GM19023 (cell line): ENCODE data around the gene COX8A.
"Not testable (repeated sequence)": the region's sequence is repeated elsewhere in the genome, so short reads cannot be mapped to it uniquely, and the experiment has no call there.

ENCODE experiments used
- ATAC-seq: cut with Tn5 transposase; IDR thresholded peaks from one replicate; pipeline ENCODE4 v1.9.1; 2021; ENCODE audit warnings: mild to moderate bottlenecking, moderate library complexity; ENCODE audit not compliant: unreplicated experiment

Gene COX8A

DNA sequence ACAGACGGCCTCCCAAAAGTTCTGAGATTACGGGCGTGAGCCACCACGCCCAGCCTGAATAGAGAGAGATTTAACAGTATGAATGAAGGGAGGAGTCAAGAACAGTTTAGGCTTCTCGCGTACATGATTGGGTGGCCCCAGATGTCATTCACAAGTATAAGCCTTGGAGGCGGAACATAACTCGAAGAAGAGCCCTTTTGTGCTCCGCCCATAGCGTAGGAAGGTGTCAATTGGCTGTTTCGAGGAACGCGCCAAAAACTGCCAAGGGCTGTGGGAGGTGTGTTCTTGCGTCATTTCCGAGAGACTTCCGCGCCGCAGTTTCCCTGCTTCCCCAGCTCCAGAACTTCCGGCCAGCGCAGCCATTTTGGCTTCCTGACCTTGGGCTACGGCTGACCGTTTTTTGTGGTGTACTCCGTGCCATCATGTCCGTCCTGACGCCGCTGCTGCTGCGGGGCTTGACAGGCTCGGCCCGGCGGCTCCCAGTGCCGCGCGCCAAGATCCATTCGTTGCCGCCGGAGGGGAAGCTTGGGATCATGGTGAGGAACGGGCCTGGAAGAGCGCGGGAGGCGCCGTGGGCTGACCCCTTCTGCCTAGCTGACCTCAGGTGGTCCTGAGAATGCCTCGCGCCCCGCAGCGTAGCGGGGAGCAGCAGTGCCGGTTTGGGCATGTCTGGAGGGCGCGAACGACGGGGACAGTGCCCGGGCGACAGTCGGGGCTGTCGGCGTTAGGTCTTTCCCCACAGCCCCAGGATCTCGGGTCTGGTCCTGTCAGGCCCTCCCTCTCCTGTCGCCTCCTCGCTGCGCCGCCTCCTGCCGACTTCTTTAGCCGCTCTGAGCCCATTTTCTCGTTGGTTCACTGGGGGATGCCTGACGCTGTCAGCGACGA, at the start of gene COX8A:
COX8A (plus strand) TSS at position 362 of the 885 bp plus-strand sequence; CDS start at position 423, 61 bp downstream.
- peak; percentile 94 for ATAC-seq

DNA sequence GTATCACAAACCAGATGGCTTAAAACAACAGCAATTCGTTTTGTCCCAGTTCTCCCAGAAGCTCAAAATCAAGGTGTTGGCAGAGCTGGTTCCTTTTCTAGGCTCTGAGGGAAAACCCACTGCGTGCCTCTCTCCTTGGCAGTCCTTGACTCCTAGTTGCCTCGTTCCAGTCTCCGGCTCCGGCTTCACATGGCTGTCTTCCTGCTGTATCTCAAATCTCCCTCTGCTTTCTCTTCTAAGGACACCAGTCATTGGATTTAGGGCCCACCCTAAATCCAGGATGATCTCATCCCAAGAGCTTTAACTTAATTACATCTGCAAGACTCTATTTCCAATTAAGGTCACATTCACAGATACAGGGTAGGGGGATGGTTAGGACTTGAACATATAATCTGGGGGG, 44.8 kb upstream of the COX8A start:
- ATAC-seq: no peak

DNA sequence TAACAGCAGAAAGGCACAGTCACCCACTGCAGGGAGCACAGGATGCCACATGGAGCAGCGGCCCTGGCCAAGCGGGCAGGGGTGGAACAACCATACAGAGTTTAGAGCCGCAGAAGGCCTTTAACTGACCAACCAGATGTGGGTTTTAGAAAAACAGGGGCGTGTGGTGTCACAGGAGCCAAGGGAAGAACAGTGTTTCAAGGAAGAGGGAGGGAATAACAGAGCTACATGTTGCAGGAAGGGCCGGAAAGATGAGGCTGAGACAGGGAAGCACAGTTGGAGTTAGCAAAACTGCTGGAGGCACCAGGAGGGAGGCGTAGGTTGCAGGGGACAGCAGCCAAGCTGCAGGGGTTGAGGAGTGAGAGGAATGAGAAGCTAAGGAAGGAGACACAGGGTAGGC, 43.4 kb upstream of the COX8A start:
- ATAC-seq: no peak

DNA sequence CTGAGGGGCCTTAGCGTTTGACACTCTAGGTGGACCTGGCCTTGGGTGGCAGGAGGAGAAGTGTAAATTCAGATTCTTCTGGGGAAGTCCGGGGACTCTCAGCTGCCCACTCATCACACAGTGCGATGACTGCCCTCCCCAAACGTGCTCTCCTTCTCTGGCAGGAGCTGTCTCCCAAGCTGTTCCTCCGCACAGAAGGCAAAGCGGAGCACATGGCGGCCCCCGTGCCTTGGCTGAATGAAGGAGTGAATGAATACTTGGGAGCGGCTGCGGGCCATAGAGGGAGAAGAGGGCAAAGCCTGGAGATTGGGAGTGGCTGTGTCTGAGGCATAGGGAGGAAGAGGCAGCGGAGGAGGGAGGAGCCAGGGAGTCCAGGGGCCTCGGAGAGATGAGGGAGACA, 42.5 kb upstream of the COX8A start:
- ATAC-seq: no peak

GRCh38 chr11:63933459-63933858, 41.0 kb upstream of the COX8A start:
- no peak for ATAC-seq

GRCh38 chr11:63937713-63938478, 36.5 kb upstream of the COX8A start:
- ATAC-seq: peak; percentile 15

DNA sequence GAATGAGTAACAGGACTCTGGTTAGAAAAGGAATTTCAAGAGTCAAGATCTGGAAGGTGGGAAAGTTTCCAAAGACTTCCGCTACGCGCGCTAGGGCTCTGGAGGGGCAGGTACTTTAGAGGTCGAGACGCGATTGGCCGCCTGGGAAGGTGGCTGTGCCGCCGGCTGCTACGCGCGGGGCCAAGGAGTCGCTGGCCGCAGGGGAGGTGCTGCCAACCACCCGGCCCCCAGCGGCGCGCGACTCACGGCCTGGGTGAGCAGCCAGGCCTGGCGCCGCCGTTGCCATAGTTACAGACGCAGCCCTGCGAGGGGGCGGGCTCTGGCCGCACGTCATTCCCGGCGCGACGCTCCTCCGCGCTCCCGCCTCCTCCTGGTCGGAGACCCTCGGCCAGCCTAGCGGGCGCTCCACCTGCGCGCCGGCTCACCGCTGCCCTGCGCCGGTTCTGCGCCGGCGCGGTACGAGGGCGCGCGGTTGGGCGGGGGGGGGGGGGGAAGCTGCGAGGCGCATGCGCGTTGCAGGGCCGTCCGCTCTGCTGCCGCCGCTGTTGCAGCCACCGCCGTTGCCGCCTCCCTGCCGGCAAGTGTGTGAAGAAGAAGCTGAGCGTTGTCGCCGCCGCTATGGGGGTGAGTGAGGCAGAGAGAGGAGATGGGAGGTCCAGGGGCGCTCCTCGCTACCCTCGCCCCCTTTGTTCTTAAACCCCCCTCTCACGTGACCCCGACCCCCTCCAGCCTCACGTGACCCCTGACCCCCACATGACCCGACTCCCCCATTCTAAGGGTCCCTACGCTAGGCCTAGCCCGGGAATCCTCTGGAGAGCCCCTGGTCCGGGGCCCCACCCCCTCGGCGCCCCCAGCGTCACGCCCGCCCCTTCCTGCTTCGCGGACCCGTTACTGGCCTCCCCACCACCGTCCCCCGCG, 35.7 kb upstream of the COX8A start, which contains the start of gene NAA40:
NAA40 (plus strand) TSS at position 524 of the 918 bp plus-strand sequence; CDS start at position 619, 95 bp downstream.
- peak; percentile 88 for ATAC-seq

GRCh38 chr11:63939397-63939891, 35.0 kb upstream of the COX8A start:
- no peak for ATAC-seq

- ATAC-seq: no peak
Measured at GRCh38 chr11:63940786-63941185, 33.6 kb upstream of the COX8A start.

GRCh38 chr11:63941901-63942300, 32.5 kb upstream of the COX8A start:
- ATAC-seq: no peak

DNA sequence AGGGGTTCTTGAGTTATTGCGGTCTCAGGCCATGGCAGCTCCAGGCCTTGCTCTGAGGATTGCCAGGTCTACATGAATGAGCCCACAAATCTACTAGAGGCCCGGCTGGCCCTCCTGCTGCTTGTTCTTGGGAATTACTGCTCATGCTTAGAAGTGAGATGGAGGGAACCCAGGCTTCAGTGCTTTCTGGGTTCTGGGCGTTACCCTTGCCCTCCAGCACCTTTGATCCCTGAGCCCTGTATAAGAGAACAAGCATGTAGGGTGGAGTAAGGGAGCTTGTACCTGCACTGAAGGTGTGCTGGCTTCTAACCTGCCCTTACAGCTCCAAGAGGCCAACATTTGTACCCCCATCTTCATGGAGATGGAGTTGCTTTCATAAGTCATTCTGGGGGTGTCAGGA, 31.6 kb upstream of the COX8A start:
- ATAC-seq: no peak

DNA sequence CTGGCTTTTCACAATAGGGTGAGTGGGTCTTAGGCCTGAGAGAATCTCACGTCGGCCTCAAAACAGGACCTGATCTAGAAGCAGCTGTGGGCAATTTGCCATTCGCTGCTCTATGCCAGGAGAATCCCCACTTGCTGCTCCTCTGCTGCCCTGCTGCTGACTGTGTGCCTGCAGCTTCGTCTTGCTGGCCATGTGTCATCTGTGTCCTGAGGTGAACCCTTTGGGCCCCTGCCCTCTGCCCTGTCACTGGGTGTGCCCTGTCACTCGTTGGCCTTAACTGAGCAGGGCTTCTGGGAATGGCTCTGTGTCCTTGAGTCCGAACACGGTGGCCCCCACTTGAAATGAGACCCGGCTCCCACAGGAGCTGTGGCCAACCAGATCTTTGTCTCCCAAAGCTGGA, 29.4 kb upstream of the COX8A start:
- no peak for ATAC-seq

DNA sequence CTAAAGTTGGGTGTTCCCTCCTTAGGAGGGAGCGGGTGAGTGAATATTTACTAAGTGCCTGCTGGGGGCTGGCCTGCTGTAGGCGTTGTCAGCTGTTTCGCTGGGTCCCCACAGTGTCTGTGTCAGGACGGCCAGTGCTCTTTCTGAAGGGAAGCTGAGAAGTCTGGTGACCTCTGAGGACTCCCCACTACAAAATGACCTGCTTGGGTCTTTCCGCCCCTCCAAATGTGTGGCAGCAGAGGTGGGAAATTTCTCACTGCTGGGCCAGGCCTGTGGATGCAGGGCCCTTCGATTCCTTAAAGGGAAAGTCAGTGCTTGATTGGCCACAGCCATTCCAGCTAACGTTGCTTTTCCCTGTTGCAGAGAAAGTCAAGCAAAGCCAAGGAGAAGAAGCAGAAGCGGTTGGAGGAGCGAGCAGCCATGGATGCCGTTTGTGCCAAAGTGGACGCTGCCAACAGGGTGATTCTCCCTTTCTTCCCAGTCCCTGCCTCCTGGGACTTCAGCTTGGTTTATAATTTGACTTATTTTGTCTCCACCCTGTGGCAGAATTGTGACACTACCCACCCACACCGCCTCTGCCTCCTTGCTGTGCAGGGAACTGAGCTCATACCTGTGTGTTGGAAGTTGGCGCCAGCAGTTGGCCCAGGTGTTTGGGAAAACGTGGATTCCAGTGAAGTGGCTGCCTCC, 28.8 kb upstream of the COX8A start:
- no peak for ATAC-seq

- no peak for ATAC-seq
Measured at GRCh38 chr11:63951779-63952536, 22.5 kb upstream of the COX8A start.

DNA sequence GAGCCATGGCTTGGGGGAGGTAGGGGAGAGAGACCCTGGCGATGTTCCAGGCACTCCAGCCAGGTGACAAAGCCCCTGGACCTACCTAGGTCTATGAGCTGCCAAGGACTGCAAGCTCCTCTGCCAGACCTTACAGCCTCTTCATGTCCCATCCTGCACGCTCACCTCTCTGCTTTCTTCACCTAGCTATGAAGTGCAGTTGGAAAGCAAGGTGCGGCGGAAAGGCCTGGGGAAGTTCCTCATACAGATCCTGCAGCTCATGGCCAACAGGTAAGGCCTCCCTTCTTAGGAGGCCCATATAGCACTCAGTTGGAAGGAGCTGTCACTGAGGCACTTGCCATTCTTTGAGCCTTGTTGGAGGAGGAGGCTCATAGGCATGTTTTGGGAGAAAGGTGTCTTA, 21.9 kb upstream of the COX8A start:
- no peak for ATAC-seq

- ATAC-seq: no peak
Measured at GRCh38 chr11:63958008-63958407, 16.4 kb upstream of the COX8A start.

- ATAC-seq: no peak
Measured at GRCh38 chr11:63961608-63962412, 12.6 kb upstream of the COX8A start.

DNA sequence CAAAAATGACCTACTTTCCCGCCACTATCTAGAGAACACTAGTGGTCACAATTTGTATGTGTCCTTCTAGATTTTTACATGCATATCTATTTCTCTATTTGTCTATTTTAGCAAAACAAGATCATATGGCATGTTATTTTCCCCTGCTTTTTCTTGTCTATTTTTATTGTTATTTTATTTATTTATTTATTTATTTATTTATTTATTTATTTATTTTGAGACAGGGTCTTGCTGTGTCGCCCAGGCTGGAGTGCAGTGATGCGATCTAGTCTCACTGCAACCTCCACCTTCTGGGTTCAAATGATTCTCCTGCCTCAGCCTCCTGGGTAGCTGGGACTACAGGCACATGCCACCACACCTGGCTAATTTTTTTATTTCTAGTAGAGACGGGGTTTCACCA, 10.5 kb upstream of the COX8A start:
- not testable (repeated sequence) for ATAC-seq

- no peak for ATAC-seq
Measured at GRCh38 chr11:63966444-63966843, 8.0 kb upstream of the COX8A start.
